Measurements from ENCODE around the gene AGRN. TPM values are rescaled to one million over a fixed set of nuclear protein-coding genes. Genes with fewer than 3 reads are reported as not detected.

AGRN gene
- polyA plus RNA-seq, 3 donors, result 0.06 to 4.7 (median 0.43) TPM

DNA sequence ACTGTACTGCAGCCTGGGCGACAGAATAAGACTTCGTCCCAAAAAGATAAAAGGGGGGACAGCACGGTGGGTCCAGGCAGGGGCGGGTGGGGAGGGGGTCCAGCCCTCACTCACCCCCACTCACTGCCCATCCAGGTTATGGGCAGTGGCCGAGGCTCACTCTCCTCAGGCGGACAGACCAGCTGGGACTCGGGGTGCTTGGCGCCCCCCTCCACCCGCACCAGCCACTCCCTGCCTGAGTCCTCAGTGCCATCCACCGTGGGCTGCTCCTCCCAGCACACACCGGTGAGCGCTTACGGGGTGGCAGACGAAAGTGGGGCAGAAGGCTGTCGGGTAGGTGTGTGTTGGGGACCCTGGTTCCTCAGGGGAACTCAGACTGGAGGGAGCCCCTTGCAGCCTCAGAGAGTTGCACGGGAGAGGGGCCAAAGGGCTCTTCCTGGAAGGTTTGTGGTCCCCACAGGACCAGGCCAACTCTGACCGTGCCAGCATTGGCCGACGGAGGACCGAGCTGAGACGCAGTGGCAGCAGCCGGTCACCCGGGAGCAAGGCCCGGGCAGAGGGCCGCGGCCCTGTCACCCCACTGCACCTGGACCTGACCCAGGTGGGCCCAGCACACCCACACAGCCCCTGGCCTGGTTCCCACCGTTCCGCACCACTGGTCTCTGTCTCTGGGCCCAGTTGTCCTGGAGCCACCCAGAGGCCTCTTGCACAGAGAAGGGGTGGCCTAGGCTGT, 47.0 kb upstream of the AGRN start:
- Mint-ChIP-seq H3K4me1 (peaks cover 3% of the 10 kb centered on the region), H3K27me3 (ENCODE audit: low read depth in 3 of 3) (peaks cover 32 to 62% (median 43%) of the 10 kb centered on the region in 3 donors), H3K9me3 (peaks cover 0 to 3% (median 0%) of the 10 kb centered on the region in 7 donors), H3K36me3 (no peaks in the 10 kb centered on the region), H3K27ac (no peak overlapping the region), H3K4me3 (no peak overlapping the region)
- H2AFZ ChIP-seq (ENCODE audit: insufficient read depth, low read depth, low read length, poor library complexity, severe bottlenecking), result no peak overlapping the region
- H3K36me3 ChIP-seq (replicated peaks in 1 of 2; ENCODE audit: control insufficient read depth in 1 of 2, insufficient read depth in 2 of 2, low read length in 2 of 2), result no peaks in the 10 kb centered on the region
- no peak overlapping the region for H3K4me3 ChIP-seq (replicated peaks in 1 of 3; ENCODE audit: low read depth in 2 of 3, low read length in 3 of 3)
- TF ChIP-seq, protein P1, sequence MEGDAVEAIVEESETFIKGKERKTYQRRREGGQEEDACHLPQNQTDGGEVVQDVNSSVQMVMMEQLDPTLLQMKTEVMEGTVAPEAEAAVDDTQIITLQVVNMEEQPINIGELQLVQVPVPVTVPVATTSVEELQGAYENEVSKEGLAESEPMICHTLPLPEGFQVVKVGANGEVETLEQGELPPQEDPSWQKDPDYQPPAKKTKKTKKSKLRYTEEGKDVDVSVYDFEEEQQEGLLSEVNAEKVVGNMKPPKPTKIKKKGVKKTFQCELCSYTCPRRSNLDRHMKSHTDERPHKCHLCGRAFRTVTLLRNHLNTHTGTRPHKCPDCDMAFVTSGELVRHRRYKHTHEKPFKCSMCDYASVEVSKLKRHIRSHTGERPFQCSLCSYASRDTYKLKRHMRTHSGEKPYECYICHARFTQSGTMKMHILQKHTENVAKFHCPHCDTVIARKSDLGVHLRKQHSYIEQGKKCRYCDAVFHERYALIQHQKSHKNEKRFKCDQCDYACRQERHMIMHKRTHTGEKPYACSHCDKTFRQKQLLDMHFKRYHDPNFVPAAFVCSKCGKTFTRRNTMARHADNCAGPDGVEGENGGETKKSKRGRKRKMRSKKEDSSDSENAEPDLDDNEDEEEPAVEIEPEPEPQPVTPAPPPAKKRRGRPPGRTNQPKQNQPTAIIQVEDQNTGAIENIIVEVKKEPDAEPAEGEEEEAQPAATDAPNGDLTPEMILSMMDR (IDR thresholded peaks at IDR 0.05), result no peak
- H3K9ac ChIP-seq (ENCODE audit: insufficient read depth, low read length, poor library complexity, severe bottlenecking), result no peak overlapping the region
- H3K4me1 ChIP-seq (ENCODE audit: control insufficient read depth in 1 of 2, insufficient read depth in 2 of 2, low read length in 2 of 2), result peaks cover 5 to 8% of the 10 kb centered on the region in 2 donors
- no peak overlapping the region for H3K27ac ChIP-seq (ENCODE audit: low read depth in 1 of 2, low read length in 2 of 2)
- H4K20me1 ChIP-seq (ENCODE audit: insufficient read depth, low read length), result no peaks in the 10 kb centered on the region
- H3K9me3 ChIP-seq (replicated peaks in 1 of 2; ENCODE audit: control insufficient read depth in 1 of 2, insufficient read depth in 1 of 2, low read length in 2 of 2), result peaks cover 0 to 8% of the 10 kb centered on the region in 2 donors
- intact Hi-C loops (cut with micrococcal nuclease), result no loop called here
- peaks cover 3 to 37% of the 10 kb centered on the region in 2 donors for H3K27me3 ChIP-seq (ENCODE audit: control insufficient read depth in 2 of 2, insufficient read depth in 2 of 2, low read length in 2 of 2)
- 92% methylated on average over 27 of the region's 28 CpGs for WGBS (ENCODE audit: insufficient coverage)
- no peaks in the 10 kb centered on the region for H3K79me2 ChIP-seq (ENCODE audit: insufficient read depth, low read length)
- H3K4me2 ChIP-seq (replicated peaks; ENCODE audit: extremely low read depth, low read length, poor library complexity, severe bottlenecking), result no peak overlapping the region
- no peak for DNase-seq

DNA sequence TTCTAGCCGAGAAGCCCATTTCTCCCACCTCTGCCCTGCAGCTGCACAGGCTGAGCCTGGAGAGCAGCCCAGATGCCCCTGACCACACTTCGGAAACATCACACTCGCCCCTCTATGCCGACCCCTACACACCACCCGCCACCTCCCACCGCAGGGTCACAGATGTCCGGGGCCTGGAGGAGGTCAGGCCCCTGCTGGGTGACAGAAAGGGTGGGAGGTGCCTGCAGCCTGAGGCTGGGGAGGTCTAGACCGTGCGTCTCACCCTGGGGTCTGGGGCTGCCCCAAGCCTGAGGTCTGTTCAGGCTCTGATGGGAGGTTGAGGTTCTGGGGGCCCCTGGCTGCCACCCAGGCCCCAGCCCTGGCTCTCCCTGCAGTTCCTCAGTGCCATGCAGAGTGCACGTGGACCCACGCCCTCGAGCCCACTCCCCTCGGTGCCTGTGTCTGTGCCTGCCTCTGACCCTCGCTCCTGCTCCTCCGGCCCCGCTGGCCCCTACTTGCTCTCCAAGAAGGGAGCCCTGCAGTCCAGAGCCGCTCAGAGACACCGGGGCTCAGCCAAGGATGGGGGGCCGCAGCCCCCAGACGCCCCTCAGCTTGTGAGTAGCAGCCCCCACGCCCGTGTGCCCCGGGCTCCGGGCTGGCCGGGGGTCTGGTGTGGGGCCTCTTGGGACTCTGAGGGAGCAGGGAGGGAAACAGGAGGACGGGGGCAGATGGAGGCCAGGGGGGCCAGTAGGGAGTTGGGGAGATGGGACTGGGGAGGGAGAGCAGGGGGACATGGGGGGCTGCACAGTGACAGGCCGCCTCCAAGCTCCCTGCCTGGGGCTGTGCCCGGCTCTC, 46.2 kb upstream of the AGRN start:
- Histone ChIP-seq H3K9ac (ENCODE audit: insufficient read depth, low read length, poor library complexity, severe bottlenecking) (no peak overlapping the region), H3K79me2 (ENCODE audit: insufficient read depth, low read length) (no peaks in the 10 kb centered on the region), H4K20me1 (ENCODE audit: insufficient read depth, low read length) (no peaks in the 10 kb centered on the region), H3K27me3 (ENCODE audit: control insufficient read depth in 2 of 2, insufficient read depth in 2 of 2, low read length in 2 of 2) (peaks cover 3 to 30% of the 10 kb centered on the region in 2 donors), H3K4me3 (replicated peaks in 1 of 3; ENCODE audit: low read depth in 2 of 3, low read length in 3 of 3) (no peak overlapping the region), H2AFZ (ENCODE audit: insufficient read depth, low read depth, low read length, poor library complexity, severe bottlenecking) (no peak overlapping the region), H3K9me3 (replicated peaks in 1 of 2; ENCODE audit: control insufficient read depth in 1 of 2, insufficient read depth in 1 of 2, low read length in 2 of 2) (peaks cover 5 to 8% of the 10 kb centered on the region in 2 donors), H3K4me2 (replicated peaks; ENCODE audit: extremely low read depth, low read length, poor library complexity, severe bottlenecking) (no peak overlapping the region), H3K4me1 (ENCODE audit: control insufficient read depth in 1 of 2, insufficient read depth in 2 of 2, low read length in 2 of 2) (peaks cover 5 to 8% of the 10 kb centered on the region in 2 donors), H3K27ac (ENCODE audit: low read depth in 1 of 2, low read length in 2 of 2) (no peak overlapping the region), H3K36me3 (replicated peaks in 1 of 2; ENCODE audit: control insufficient read depth in 1 of 2, insufficient read depth in 2 of 2, low read length in 2 of 2) (no peaks in the 10 kb centered on the region)
- H3K36me3 Mint-ChIP-seq, result no peaks in the 10 kb centered on the region
- WGBS (ENCODE audit: insufficient coverage), result 93% methylated on average over 17 of the region's 28 CpGs
- peaks cover 0 to 8% (median 5%) of the 10 kb centered on the region in 7 donors for H3K9me3 Mint-ChIP-seq
- H3K4me3 Mint-ChIP-seq, result no peak overlapping the region
- H3K27ac Mint-ChIP-seq, result no peak overlapping the region
- intact Hi-C loops (cut with micrococcal nuclease), result loop anchor here in 1 of 2 donors (2.0 kb wide), 1 partner anchor 69 kb away; no protein-coding TSS in a partner anchor
- H3K4me1 Mint-ChIP-seq, result peaks cover 3% of the 10 kb centered on the region
- no peak for DNase-seq
- H3K27me3 Mint-ChIP-seq (ENCODE audit: low read depth in 3 of 3), result peaks cover 25 to 55% (median 37%) of the 10 kb centered on the region in 3 donors
- TF ChIP-seq, protein P1 (IDR thresholded peaks at IDR 0.05), result no peak

Measured in CD14-positive monocyte (primary cell).